HG03280 (cell line): Measurements from ENCODE around the gene RACGAP1.

ENCODE experiments used
- ATAC-seq: cut with Tn5 transposase; IDR thresholded peaks from one replicate; pipeline ENCODE4 v1.9.1; 2021; ENCODE audit warnings: mild to moderate bottlenecking, moderate library complexity; ENCODE audit not compliant: unreplicated experiment

Gene RACGAP1

DNA sequence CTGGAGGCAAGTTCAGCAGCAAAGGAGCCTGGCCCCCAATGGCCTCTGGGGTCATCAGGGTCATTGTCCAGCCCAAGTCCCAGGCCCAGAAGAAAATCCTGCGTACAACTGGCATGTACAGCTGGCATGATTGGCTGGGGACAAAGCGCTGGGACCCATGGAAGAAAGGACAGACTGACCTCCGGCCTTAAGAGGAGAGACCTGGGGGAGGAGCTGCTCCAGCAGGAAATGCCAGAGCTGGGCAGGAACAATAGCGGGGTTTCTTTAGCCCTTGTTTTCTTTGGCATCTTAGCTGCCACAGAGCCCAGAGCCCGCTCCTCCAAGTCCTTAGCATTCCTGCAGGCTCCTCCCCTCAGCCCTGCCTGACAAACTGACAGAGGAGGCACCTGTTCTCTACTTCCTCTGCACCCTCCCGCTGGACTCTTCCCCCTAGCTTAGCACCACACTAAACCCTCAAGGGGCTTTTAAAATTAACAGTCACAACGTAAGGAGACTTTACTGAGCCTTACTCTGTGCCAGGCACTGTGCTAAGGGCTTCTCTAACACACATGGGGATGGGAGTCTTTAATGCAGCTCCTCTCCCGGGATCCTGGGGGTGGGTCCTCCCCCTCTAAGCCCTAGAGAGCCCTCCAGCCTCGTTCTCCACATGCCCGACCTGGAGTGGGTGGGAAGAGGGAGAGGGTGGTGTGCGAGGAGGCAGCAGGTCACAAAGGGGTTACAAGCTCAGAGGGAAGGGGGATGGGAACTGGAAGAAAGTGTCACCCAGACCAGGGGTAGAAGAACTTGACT lies 65.4 kb downstream of the RACGAP1 start:
- no peak for ATAC-seq

DNA sequence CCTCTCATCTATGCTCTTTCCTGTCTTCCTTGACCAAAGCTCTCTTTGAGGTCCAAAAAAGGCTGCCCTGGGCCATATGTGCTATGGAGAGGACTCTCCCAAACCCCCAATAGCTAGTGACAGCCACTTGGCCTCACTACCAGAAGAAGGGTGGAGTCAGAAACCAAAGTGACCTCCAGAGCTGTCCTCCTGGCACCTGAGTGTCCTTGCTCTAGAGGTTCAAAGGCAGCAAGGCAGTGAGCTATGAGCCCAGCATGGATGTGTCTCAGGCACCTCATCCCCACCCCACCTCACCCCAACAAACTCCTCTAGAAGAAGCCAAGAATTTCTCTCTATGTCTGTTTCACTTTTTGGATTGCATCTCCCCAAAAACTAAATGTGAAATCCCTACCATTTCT lies 67.7 kb downstream of the RACGAP1 start:
- ATAC-seq, result no peak

DNA sequence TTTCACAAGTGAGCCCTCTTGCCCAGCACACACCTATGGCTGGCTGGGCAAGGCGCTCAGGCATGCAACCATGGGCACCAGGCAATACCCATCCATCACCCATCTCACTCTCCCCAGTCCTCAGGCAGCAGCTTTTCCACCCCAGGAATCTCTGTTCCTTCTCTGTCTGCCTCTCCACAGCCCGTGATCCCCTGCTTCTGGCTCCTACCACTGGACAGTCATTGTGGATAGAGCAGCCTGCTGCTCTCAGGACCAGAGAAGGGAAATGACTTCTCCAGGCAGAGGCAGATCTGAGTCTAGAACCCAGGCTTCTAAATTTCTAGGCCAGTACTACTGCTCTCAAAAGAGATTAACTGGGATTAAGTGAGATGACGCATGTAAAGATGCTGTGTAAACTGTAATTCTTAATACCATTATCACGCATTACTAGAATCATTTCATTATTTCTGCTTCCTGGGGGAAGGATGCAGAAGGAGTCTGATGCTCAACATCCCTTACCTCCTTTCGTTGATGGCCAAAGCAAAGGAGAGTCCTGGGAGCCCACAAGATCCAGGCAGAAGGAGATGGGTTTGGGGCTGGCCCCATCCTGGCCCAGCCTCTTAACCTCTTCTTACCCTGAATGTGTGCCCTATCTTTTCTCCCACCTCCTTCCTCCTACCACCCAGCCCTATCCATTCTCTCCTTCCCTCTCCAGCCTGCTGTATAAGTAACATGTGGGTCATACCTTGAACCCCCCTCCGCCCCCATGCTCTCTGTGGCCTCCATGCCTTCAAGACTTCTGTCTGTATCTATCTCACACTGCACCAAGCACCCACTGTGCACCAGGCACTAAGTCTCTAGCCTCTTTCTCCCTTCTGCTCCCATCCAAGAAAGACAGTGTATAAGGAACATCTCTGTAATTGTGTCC lies 68.4 kb downstream of the RACGAP1 start:
- no peak for ATAC-seq

DNA sequence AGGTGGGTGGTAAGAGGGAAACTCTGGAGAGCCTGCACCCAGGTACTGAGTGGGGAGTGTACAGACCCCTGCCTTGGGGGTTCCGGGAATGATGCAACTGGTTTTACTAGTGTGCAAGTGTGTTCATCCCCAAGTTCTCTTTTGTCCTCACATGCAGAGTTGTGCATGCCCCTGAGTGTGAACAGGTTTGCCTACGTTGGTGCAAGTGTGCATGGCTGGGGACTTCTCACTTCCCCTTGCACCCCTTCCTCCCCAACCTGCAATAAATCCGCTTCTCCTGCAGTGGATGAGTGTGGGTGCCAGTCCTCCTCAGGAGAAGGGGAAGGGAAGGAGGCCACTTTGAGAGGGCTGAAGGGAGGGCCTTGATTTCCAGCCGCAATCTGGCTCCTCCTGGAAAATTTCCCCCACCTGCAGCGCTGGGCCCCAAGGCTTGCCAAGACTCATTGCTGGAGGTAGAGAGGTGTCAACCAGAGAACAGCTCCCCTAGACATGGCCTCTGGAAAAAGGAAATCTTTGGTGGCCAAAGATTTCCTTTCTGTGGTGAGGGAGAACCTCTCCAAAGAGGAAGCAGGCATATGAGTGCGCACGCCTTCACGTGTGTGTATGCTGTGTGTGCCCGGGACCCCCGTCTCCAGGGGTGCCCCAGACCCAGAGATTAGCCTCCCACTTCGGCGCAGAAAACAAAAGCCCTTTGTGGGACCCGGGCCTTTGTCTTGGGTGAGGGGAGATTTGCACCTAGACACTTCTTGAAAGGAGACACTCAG lies 69.2 kb downstream of the RACGAP1 start:
- no peak for ATAC-seq

DNA sequence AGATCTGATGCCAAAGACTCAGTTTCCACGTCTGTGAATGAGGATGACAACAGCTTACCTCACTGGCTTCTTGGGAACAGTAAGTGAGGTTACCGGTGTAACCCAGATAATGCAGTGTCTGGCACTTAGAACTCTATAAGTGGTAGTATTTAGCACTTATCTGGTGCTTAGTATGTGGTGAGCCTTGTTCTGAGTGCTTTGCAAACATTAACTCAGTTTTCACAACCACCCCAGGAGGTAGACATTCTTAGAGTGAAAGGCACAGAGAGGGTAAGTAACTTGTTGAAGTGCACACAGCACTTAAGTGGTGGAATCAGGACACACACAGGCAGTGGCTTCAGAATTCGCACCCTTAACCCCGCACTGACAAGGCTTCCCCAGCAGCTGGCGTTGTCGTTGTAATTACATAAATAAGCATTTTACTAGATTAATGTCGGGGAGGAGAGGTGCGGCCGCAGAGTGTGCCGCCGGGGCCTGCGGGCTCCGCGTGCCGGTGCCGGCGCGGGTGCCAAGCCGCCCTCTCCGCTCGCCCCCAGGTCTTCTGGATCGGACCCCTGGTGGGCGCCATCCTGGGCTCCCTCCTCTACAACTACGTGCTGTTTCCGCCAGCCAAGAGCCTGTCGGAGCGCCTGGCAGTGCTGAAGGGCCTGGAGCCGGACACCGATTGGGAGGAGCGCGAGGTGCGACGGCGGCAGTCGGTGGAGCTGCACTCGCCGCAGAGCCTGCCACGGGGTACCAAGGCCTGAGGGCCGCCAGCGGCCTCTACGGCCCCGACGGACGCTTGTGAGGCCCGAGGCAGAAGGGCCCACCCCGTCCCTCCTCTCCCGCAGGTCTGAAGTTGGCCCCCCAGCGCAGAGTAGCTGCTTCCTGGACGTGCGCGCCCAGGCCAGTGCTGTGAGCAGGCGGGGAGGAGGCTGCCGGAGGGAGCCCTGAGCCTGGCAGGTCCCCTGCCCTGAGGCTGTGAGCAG lies 70.1 kb downstream of the RACGAP1 start:
- ATAC-seq, result no peak

DNA sequence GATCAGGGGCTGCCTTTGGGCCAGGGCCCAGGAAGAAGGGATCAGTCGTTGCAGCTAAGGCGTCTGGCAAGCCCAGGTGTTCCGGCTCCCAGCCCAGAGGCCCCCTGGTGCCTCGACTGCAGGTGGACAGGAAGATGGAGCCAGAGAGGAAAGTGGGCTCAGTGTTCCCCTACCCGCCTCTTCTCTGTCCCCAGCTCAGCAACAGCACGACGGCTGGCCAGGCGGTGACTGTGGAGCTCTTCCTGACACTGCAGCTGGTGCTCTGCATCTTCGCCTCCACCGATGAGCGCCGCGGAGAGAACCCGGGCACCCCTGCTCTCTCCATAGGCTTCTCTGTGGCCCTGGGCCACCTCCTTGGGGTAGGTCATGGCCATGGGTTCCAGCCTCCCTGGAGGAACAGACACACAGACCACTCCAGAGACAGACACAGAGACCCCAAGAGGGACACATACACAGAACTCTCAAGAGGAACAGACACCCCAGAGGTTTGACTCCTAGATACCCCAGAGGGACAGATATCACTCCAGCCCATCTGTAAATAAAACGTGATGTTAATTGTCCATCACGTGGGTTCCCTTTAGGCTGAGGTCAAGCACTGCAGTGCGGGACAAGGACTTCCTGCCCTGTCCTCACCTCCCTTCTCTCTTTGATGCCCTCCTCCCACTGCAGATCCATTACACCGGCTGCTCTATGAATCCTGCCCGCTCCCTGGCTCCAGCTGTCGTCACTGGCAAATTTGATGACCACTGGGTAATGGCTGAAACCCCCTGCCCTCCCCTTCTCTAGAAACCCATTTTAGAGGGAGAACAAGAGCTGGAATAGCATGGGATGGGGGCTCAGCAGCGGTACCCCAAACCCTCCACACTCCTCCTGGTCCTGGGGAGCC lies 71.1 kb downstream of the RACGAP1 start:
- ATAC-seq, result no peak

DNA sequence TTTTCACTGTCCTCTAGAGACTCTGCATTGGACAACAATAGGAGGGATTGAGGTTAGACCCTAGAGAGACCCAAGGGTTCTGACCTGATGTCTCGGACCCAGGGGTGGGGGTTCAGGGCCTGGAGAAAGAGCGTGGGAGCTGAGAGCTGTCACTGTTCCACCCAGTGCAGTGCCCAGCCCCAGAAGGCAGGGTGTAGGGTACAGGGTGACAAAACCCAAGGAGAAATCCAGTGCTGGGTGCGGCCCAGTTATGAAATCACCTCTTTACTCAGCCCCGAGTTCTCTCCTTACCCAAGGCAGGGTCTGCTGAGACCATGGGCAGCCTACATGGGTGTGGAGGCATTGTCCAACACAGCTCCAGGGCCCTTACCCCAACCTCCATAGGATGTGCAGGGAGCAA lies 72.1 kb downstream of the RACGAP1 start:
- ATAC-seq, result no peak

DNA sequence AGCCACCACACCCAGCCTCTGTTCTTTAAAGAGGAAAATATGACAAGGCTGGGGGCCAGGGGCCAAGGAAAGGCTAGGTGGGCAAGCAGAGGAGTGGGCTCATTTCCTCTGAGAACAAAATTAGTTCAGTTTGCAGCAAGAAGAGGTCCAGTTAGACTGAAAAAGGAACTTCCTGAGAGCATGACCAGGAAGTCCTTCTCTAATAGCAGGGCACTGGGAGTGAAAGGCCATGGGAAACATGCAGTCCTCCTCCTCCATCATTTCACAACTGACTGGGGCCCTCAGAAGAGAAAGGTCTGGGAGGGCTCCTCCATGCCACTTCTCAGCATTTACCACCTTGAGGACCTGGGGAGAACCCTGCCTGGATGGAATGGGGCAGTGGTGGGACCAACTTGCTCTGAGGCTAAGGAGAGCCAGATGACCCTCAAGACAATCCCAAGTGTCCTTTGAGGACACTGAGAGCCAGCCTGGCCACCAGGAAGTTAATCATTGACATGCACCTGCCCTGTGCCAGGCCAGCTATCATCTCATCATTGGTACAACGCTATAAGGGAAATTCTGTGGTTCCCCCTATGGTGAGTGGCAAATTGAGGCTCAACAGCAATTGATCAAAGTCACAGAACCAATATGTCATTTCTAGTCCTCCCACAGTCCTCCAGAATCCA lies 72.8 kb downstream of the RACGAP1 start:
- ATAC-seq, result no peak

DNA sequence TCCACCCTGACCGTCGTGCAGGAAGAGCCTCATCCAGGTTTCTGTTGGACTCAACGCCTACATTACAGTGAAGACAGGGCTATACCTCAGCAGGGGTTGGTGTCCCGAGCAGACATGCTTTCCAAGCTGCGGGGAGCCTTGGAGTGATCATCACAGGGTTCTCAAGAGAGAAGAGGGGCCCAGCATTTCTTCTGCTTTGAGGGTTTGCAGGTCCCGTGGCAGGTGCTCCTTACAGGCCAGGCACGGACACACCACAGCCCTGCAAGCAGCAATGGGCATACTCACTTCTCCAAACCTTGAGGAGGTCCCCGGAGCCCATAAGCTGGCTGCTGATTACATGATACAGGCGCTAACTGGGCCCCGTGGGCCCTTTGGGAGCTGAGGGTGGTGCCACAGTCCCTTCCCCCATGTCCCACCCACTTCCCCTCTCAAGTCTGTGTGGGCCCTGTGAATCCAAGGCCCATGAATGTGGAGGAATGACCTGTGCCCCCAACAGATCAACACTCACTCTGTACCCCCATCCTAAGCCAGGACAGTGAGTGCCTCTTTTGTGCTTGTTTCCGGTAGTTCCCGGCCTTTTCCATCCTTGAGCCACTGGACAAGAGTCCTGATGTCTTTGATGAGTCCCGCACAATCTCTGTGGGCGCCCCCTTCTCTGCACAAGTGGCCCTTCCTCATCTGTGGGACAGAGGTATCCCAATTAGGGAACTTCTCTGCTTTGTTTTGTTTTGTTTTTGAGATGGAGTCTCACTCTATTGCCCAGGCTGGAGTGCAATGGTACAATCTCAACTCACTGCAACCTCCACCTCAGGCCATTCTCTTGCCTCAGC lies 73.7 kb downstream of the RACGAP1 start:
- ATAC-seq, result no peak

DNA sequence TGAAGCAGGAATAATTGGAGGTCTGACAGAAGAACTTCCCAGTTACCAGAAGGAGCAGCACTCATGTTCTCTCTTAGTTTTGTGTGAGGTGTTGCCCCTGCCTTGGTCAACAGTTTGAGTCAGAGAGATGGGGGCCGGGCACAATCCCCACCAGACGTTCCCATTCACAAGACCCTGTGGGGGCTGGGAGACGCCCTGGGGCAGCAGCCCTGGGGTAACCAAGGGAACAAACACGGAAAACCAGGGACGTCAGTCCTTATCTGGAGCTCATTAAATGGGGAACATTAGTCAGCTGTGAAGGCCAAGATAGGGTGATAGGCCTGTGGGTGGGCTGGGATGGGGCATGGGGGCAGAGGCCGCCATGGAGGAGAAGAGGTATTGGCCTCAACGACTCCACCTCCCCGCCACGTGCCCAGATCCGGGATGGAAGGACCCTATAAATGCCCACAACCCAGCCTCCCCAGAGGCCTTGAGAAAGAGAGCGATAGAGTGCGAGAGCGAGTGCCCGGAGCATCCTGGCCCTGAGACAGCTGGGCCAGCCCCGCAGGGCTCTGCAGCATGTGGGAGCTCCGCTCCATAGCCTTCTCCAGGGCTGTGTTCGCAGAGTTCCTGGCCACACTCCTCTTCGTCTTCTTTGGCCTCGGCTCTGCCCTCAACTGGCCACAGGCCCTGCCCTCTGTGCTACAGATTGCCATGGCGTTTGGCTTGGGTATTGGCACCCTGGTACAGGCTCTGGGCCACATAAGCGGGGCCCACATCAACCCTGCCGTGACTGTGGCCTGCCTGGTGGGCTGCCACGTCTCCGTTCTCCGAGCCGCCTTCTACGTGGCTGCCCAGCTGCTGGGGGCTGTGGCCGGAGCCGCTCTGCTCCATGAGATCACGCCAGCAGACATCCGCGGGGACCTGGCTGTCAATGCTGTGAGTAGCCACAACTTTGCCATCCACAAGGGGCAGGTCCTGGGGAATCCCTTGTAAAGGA lies 74.7 kb downstream of the RACGAP1 start, which contains the start of gene AQP2:
AQP2 (plus strand) TSS at position 465 of the 979 bp plus-strand sequence; CDS start at position 559, 94 bp downstream.
- no peak for ATAC-seq

DNA sequence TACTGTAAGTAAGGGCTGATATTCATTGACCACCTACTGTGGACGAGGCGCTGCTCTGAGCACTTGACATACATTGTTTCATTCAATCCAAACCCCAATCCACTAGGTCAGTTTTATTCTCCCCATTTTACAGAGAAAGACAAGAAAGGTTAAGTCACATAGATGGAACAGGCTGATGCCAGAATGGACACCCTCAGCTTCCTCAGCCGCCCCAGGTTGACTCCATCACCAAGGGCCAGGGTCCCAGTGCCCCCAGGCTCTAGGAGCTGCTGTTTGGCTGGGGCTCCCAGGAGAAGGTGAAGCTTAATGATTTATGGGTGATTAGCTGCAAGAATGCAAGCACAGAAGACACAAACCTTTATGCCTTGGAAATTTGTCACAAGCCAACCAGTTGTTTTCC lies 75.4 kb downstream of the RACGAP1 start:
- no peak for ATAC-seq

DNA sequence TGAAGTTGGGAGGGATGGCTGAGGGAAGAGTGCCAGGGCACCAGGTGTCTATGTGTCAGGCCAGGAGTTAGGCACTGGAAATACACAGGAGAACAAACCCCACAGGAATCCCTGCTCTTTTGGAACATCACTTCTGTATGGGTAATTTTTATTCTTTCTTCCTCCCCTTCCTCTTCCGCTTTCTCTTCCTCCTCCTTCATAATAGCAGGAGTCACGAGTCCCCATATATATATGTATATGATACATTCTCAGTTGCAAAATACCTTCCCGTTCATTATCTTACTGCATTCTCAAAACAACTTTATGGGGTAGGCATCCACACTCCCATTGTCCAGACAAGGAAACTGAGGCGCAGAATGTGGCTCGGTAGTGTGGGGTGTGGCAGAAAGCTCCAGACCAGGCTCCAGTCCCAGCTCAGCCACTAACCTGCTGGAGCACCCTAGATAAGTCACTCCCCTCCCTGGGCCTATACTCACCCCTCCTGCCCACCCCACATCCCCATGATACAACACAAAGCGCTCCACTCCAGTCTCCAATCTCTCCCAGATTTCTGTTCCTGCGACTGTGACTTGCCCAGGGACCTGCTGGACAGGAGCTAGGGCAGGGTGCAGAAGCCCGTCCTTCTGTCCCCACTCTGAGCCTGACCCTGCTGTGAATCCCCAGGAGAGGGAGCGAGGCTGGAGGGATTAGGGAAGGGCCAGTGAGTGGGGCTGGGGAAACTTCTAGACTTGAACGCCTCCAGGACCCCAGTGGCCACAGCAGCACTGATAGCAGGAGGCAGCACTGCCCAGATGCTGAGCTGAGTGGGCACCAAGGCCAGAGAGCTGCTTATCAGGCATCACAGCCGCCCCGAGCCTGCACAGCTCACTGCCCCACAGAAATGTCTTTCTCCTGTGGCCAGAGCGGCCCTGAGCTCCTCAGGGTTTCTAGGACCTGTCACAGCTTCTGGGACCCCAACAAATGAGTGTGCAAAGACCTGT lies 76.1 kb downstream of the RACGAP1 start:
- ATAC-seq, result no peak

DNA sequence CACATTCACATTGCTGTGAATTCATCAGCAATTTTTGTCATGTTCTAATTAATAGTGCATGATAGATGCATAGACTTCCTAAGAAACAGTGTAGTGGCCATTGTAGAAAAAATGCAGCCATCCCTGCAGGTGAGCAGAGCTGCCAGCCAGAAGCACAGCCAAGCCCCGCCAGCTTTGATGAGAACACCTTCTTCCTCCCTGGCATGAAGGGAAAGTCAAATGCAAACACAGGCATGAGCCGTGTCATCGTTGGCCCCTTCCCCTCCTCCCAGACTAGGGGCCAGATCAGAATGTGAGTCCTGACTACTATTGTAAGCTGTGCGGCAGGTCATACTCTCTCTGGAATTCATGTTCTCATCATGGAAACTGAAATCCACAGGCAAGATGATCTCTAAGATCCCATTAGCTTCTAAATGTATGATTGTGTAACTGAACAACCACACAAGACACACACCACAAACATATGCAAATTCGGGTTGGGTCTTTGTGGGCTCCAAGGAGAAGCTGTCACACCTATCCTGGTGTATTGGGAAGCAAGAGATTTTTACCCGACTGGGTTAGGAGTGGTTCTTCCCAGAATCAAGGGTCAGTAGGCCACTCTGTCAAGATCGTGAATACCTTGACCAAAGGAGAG lies 77.6 kb downstream of the RACGAP1 start:
- ATAC-seq, result no peak

DNA sequence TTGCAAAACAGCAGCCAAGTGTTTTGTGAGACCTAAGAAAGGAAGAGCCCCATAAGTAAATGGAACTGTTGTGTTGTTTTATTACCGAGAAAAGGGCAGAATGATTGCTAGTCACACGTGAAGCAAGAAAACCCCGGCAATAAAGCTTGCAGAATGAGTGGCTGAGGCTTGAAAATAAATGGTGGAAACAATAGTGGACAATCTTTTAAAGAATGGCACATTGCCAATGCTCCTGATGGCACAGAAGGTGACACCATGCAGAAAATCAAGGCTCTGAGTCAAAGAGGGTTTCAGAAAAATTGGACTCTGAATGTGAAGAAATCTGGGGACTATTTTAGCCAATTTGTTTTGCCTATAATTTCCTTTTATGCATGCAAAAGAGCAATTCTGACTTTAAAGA lies 78.8 kb downstream of the RACGAP1 start:
- ATAC-seq, result no peak

DNA sequence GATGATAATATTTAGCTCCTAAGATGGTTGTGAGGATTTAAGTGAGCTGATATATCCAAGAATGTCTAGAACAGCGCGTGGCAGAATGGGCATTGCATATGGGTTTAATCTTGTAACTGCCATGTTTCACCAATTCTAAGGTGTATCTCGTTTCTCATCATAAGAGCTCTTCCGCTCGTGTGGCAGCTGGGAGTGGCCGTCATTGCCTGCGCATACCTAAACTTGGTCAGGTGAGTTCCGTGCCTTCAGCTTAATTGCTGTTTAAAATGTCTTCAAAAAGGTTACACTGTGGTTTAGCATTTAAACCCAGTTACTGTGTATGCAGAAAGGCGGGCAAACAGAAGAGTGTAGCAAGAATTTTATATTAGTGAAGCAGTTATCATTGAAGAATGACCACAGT lies 79.2 kb downstream of the RACGAP1 start:
- no peak for ATAC-seq
